PC-3 (cell line): ENCODE data around the gene TUBGCP5.

Experiments
- CTCF ChIP-seq: fragments of 300-600 bp; sonication (generic); conservative IDR thresholded peaks from 2 replicates; pipeline ENCODE4 v1.5.1; 2017; ENCODE audit warnings: antibody characterized with exemption, low read depth, mild to moderate bottlenecking, low read length
- EZH2 ChIP-seq: fragments of 300-600 bp; sonication (generic); IDR thresholded peaks from one replicate; pipeline ENCODE4 v1.6.1; 2017; ENCODE audit warnings: antibody characterized with exemption, mild to moderate bottlenecking, low read length; ENCODE audit not compliant: unreplicated experiment
- EZH2phosphoT487 ChIP-seq: fragments of 300-600 bp; sonication (generic); IDR thresholded peaks from 2 replicates; pipeline ENCODE4 v1.6.1; 2018; ENCODE audit warnings: mild to moderate bottlenecking, antibody characterized with exemption, low read length, borderline replicate concordance

GRCh38 chr15:23038726-23039142 is 635 bp downstream of the TUBGCP5 start:
- no peak for TF ChIP-seq CTCF
- TF ChIP-seq EZH2, result no peak
- no peak for TF ChIP-seq EZH2phosphoT487
